Fibroblast of upper back skin (primary cell): Measurements from ENCODE around the gene CALHM5.

Experiments
- DNase-seq: peaks from one replicate; pipeline ENCODE4 v3.0.0-alpha.2; 2013

Gene CALHM5

GRCh38 chr6:116512111-116512559, 696 bp downstream of the CALHM5 start:
- no peak for DNase-seq

DNA sequence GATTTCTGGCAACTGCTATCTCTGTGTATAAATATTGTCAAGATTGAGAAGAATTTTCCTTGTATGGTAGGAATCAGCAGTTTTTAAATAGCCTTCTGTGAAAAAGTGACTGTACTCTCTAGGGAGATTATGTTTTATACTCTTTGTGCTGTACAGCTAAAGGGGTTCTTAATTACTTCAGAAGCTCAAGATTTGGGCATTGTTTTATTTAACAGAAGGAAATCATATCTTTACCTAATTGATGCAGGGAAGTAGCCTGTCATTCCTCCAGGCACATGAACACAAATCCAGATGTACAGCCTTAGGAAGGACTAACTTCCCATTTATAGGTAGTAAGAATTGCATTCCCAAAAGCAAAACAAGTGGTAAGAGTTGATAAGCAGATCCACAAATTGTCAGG, 1.3 kb downstream of the CALHM5 start:
- no peak for DNase-seq

GRCh38 chr6:116513224-116513875, 1.9 kb downstream of the CALHM5 start:
- no peak for DNase-seq

DNA sequence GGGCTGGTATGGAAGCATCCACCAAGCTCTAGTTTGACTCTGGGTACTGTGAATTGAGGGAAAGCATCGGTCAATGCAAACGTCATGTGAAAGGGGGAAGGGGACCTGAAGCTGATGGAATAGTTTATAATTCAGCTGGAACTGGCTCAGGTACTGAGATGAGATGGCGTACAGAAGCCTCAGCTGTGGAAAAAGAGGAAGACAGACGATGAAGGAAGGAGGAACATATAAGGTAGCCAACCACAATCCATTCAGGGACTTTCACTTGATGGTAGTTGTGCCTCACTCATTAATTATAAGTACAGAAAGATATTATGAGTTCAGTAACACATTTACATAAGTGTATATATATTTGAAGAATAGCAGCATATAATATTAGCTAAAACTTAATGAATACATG, 2.7 kb downstream of the CALHM5 start:
- DNase-seq: no peak

DNA sequence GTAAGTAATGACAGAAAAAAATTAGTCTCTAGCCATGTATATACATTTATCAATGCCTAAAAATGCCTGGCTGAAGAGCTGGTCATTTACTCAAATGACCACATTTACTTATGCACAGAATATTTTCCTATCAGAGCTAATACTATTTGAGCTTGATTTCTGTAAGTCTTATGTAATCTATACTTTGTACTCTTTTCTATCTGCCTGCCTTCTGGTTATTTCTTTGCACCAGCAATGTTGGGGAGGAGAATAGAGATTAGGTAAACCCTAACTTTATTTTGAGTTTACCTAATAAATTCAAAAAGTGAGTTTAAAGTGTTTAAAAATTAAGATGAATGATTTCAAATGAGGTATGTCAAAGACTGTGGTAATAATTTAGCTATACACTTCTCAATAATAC, 3.7 kb downstream of the CALHM5 start:
- no peak for DNase-seq

DNA sequence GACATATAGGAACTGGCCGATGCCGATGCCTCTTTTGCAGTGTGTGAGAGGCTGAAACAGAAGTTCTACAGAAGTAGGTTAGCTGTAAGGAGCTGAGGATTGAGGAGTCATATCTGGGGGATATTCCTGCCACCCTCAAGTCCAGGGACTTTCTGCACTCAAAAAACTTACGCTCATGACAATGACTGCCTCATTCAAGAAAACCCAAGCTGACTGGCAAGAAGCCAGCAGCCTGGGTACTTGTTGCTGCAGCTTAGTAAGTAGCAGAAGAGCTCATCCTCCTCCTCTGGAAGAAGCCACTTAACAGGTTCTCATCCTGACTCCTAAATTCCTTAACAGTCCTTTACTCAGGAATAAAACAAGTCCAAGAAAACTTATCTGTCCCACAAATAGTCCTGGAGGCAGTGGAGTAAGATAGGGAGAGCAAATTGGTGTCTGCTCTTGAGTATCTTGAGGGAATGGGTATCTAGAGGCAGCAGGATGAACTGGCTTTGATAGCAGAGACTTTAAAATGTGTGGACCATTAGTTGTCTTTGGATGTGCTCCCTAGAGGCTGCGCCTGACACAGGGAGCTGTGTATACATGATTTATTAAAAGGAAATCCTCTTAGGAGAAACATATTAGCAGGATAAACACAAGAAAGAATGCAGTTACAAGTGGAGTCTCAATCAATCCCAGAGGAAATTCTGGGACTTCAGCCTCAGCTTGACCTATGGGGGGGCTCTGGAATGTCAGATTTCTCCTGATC, 7.4 kb downstream of the CALHM5 start:
- peak; percentile 19 for DNase-seq

DNA sequence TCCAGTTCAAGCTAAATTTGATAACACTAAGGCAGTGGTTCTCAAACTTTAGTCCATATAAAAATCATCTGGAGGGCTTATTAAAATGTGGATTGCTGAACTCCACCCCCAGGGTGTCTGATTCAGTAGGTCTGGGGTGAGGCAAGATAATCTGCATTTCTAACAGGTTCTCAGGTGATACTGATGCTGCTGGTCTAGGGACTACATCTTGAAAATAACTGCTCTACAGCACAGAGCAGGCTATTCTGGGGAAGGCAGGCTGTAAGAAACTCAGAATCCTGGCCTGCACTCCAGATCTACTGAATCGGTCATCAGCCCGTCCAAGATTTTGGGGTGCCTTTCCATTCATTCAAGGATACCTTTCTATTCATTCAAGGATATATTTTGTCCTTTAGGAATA, 11.5 kb downstream of the CALHM5 start:
- DNase-seq: no peak

DNA sequence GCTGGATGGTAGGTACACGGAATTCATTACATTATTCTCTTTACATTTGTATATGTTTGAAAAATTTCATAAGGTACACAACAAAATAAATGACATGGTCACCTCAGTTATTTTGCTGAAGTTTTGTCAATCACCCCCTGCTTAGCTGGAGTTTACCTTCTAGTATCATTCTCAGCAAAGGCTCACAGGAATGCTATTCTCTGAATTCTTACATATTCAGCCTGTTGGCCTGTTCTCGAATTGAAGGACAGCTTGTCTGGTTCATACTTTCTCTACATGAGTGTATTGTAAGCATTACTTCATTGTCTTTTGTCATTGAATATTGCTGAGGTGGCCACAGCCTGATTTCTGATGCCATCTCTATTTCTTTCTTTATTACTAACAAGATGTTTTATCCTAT, 12.8 kb downstream of the CALHM5 start:
- no peak for DNase-seq

DNA sequence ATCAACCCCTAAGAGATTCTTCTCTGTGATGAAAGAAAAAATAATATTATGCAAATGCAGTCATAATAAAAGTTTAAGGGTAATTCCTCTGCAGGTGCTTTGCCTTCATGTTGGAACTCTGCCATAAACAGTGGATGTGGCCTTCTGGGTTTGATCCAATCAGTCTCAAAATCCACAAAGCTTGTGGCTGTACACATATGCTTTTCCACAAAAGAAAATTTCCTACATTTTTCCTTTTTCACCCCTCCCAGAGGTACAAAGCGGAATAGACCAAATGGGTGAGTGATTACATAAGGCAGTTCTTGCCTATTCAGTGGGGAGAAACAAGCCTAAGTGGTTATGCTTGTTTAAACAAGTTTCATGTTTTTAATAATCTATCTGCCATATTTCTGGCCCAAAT, 16.7 kb downstream of the CALHM5 start:
- no peak for DNase-seq

DNA sequence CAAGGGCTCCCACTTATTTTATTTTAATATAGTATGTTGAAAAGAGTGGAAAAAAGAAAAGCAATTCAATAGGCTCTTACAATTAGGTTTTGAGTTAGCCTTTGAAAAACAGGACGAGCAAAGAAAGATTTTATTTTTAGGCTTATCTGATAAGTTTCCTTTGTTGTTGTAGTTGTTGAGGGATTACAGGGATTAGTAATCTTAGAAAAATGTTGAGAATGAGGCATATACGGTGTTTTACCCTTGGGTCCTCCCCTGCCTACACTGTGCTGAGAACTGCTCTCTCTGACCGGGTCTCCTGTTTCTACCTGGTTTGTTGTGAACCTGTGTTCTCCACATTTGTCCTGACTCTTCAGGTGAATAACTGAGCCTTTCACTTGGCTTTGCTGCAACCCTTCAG, 17.3 kb downstream of the CALHM5 start:
- DNase-seq: peak; percentile 31

- DNase-seq: no peak
Measured at GRCh38 chr6:116529466-116530290, 18.2 kb downstream of the CALHM5 start.

DNA sequence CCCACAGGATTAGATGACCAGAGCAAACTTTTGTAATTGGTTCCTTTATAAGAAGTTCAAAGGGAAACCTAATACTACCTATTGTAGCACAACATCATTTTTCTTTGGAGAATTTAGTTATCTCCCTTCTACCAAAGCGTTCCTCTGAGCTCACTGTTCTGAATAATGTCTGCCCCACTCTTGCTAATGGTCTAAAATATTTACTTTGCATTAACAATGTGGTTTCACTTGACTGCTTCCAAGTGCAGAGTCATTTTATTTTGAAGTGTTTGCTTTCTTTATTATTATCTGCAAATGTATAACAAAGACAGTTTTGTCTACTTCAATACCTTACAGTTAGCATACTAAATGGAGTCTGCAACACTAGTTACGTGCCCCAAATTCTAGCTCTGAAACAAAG, 19.0 kb downstream of the CALHM5 start:
- no peak for DNase-seq

DNA sequence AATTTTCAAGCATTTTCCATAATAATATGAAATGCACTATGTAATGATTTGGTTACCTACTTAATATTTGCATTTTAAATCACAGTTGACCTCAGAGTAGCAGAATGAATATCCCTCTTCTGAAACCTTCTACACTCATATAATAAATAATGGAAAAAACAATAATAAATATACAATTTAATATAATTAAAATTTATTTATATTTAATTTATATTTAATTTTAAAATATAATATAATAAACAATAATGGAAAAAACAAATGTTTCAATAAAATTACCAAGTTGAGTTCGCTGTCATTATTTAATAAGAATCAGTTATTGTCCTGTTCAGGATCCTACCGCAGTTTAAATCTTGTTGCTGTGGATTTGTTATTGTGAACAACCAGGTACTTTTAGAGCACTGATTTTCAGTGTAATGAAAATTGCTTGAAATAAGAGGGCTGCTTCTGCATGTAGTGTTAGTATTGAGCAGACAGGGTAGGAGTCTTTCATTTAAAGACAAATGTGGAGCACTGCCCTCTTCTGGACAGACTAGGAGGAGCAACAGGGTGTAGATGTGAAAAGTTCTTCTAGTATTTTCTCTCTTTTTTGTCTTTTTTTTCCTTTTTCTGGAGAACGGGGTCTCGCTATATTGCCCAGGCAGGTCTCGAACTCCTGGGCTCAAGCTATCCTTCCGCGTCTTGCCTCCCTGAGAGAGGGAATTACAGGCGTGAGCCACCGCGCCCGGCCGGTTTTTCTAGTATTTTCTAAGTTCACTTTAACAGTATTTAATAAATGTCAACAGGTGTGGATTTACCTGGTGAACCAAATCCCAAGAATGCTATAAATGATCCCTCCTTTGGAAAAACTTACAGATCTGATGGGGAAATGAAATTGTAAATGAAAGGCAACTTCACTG, 20.5 kb downstream of the CALHM5 start:
- DNase-seq: peak; percentile 75

DNA sequence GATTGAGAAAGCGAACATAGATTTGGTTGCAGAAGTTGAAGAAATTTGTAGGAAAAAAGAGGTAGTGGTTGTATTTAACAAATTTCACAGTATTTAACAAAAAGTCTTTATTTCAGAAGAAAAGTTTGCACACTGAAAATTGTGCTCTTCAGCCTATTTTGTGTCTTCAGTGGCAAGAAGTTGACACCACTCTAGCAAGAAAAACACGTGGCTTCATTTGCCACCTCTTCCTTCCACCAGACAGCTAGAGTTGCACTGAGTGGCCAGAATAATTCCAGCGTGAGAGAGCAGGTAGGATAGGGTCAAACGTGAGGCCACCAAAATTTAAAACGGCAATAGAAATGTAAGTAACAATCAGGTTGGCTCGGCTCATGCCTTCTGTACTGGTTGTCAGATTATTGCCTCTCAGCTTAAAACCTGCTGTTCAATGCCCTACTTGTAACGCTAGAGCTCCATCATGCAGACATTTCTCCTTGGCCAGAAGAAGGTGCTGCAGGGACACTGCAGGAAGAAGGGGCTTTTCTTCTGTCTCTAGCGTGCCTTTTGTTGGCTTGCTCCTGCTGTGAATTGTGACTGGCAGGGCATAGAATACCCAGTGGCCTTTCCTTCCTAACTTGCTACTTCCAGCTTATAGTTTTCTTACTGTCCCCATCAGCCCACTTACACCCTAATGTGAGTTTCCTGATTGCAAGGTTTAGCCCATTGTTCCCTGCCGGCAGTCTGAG, 22.0 kb downstream of the CALHM5 start:
- no peak for DNase-seq

GRCh38 chr6:116535109-116535508, 23.7 kb downstream of the CALHM5 start:
- no peak for DNase-seq

DNA sequence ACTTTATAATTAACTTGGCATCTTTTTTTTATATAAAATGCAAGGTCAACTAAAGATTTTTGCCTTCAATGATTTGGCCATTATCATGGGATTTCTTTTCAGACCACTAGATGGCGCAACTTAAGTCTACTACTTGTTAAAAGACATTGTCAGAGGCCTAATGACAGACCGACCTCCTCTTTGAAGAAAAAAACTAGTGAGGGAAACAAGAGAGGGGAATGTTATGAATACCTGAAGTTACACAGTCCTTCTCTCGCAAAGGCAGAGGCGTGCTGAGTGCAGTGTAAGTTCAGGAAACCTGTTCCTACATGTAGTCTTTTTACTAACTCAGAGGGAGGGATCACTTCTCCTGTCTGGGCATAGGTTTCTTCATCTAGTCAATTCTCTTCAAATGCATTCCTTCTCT, 24.8 kb downstream of the CALHM5 start:
- peak; percentile 72 for DNase-seq

DNA sequence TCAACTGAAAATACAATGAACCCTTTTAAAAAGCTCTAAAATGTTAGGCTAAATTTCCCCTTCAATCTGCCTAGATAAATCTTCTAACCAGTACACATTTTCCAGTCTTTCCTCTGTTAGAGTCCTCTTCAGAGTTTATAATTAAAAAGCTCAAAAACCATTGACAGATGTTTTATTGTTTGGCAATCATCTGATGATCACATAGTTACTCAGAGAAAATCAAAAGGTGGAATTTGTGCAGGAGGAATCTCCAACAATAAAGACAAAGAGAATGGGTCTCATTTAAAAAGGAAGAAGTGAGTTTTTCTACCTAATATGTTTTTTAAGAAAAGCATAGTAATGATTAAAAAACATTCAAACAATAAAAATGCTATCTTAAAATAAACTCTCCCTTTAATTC, 31.0 kb downstream of the CALHM5 start:
- no peak for DNase-seq

GRCh38 chr6:116543149-116543548, 31.7 kb downstream of the CALHM5 start:
- peak; percentile 25 for DNase-seq

DNA sequence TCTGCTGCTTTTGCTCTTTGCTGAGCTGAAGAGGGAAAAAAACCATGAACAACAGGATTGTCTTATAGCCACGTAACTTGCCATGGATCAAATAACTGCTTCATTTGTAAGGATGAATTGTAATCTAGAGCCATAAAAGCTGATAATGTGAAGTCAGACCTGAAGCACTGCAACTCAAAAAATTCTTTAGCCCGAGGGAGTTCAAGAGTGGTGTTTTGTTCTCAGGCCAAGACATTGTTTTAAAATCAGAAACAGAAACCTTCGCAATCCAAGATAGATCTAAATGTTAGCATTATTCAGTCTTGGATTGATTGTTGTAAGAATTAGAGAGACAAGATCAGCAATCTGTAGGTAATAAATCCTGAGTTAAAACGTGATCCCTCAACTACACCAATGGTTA, 34.2 kb downstream of the CALHM5 start, which contains the start of gene TRAPPC3L:
TRAPPC3L (minus strand) TSS at position 34 of the 400 bp plus-strand sequence. CDS start 170 bp downstream, outside the sequence.
- DNase-seq: peak; percentile 37

DNA sequence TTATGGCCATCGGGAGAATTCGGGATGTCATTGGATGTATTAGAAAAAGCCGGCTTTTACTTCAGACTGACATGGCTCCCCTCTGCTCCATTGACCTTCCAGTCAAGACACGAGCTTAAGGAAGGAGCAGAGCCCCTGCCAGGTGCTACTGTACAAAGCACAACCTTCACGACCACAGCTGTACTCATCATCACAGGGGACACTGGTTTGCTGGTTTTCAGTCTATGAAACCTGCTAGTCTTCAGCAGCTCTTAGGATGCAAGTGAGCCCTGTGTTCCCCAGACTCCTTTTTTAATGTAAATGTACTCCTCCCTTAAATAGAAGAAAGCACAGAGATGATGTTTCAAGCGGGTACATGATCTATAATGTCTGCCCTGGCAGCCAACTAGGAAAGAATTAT, 35.9 kb downstream of the CALHM5 start:
- no peak for DNase-seq

GRCh38 chr6:116550796-116551195, 39.4 kb downstream of the CALHM5 start:
- no peak for DNase-seq

DNA sequence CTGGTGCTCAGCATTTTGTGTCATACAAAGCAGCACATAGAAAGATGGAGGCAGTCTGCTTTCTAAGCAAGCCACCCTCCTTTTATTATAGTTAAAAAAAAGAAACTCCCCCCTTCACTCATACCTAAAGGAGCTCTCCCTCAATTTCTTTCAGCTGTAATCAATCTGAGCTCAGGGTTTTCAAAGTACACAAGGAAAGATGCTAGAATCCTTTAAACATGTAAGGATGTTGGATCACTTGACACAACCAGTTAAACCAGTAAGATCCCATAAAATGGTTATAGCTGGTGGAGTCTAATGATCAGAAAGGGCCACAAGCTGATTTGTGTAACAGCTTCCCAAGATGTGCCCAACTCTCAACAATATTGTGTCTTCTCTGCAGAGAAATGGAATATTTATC, 42.0 kb downstream of the CALHM5 start, which contains the start of gene CALHM4:
CALHM4 (plus strand) TSS at position 301 of the 400 bp plus-strand sequence; CDS start at position 344, 43 bp downstream.
- DNase-seq: no peak
